HEK293T (cell line): ENCODE data around the gene ZACN.

Experiments used
- CTCF ChIA-PET: fragments of 350-600 bp; formaldehyde crosslinking; extraction: SDS; loops from one replicate; lab custom pipeline; 2021; ENCODE audit warnings: antibody characterized with exemption, inconsistent platforms; lab: Yijun Ruan, JAX
- POLR2A ChIA-PET: fragments of 350-600 bp; formaldehyde crosslinking; extraction: SDS; loops from one replicate; lab custom pipeline; 2020; ENCODE audit warnings: antibody characterized with exemption, inconsistent platforms; lab: Yijun Ruan, JAX
- DNase-seq: peaks from one replicate; pipeline ENCODE4 v3.0.0; 2012; ENCODE audit warnings: mixed read lengths; ENCODE audit errors: extremely low spot score
- ARNT ChIP-seq: fragments of 450-650 bp; IDR thresholded peaks from 2 replicates; pipeline ENCODE4 v1.6.1; 2017; ENCODE audit warnings: mild to moderate bottlenecking
- BHLHE40 ChIP-seq: fragments of 450-650 bp; IDR thresholded peaks from 2 replicates; pipeline ENCODE4 v1.6.1; 2016; ENCODE audit warnings: mild to moderate bottlenecking, moderate library complexity, borderline replicate concordance
- CTBP1 ChIP-seq: fragments of 450-650 bp; IDR thresholded peaks from 2 replicates; pipeline ENCODE4 v1.6.1; 2016; ENCODE audit warnings: borderline replicate concordance
- ELF4 ChIP-seq: fragments of 450-650 bp; IDR thresholded peaks from 2 replicates; pipeline ENCODE4 v1.6.1; 2017; ENCODE audit warnings: antibody characterized with exemption
- FOXA1 ChIP-seq: fragments of 450-650 bp; IDR thresholded peaks from 2 replicates; pipeline ENCODE4 v1.6.1; 2016; ENCODE audit warnings: mild to moderate bottlenecking
- FOXK2 ChIP-seq: fragments of 450-650 bp; IDR thresholded peaks from 2 replicates; pipeline ENCODE4 v1.6.1; 2016; ENCODE audit warnings: mild to moderate bottlenecking
- FOXM1 ChIP-seq: fragments of 450-650 bp; IDR thresholded peaks from 2 replicates; pipeline ENCODE4 v1.6.1; 2017; ENCODE audit warnings: mild to moderate bottlenecking, borderline replicate concordance
- HDGF ChIP-seq: fragments of 450-650 bp; IDR thresholded peaks from 2 replicates; pipeline ENCODE4 v1.6.1; 2017; ENCODE audit warnings: antibody characterized with exemption, borderline replicate concordance
- L3MBTL2 ChIP-seq: fragments of 450-650 bp; conservative IDR thresholded peaks from 2 replicates; pipeline ENCODE4 v1.6.1; 2016; ENCODE audit warnings: mild to moderate bottlenecking
- LEF1 ChIP-seq: fragments of 450-650 bp; IDR thresholded peaks from 2 replicates; pipeline ENCODE4 v1.6.1; 2017; ENCODE audit warnings: mild to moderate bottlenecking, borderline replicate concordance
- NFRKB ChIP-seq: fragments of 450-650 bp; IDR thresholded peaks from 2 replicates; pipeline ENCODE4 v1.6.1; 2016; ENCODE audit warnings: mild to moderate bottlenecking, moderate library complexity
- PKNOX1 ChIP-seq: fragments of 450-650 bp; IDR thresholded peaks from 2 replicates; pipeline ENCODE4 v1.6.1; 2016
- SP1 ChIP-seq: fragments of 450-650 bp; IDR thresholded peaks from 2 replicates; pipeline ENCODE4 v1.6.1; 2017
- SUZ12 ChIP-seq: fragments of 450-650 bp; IDR thresholded peaks from 2 replicates; pipeline ENCODE4 v1.6.1; 2016; ENCODE audit warnings: mild to moderate bottlenecking
- TARDBP ChIP-seq: fragments of 450-650 bp; IDR thresholded peaks from 2 replicates; pipeline ENCODE4 v1.6.1; 2016
- ZNF384 ChIP-seq: fragments of 450-650 bp; IDR thresholded peaks from 2 replicates; pipeline ENCODE4 v1.6.1; 2016

ZACN gene

GRCh38 chr17:76078860-76079534, at the start of gene ZACN:
Gene ZACN, plus strand, starts transcription at chr17:76079182. Its CDS starts 83 bp downstream, at chr17:76079265.
- TF ChIP-seq LEF1, result 0 out of 2 replicates have a peak, but pooled peaks have one; percentile 31
- no peak for TF ChIP-seq TARDBP
- POLR2A ChIA-PET, result interaction anchor here (0.7 kb wide), 1 partner anchor 11 kb away, joined by 3 read pairs; no protein-coding TSS in a partner anchor
- CTCF ChIA-PET, result no interaction called here
- no peak for DNase-seq

GRCh38 chr17:76032073-76032779, 46.8 kb upstream of the ZACN start:
- POLR2A ChIA-PET, result no interaction called here
- no peak for DNase-seq
- TF ChIP-seq PKNOX1, result no peak
- no peak for TF ChIP-seq SUZ12
- TF ChIP-seq BHLHE40, result no peak
- no peak for TF ChIP-seq FOXK2
- TF ChIP-seq ZNF384, result no peak
- no peak for TF ChIP-seq FOXA1
- TF ChIP-seq SP1, result no peak
- no peak for TF ChIP-seq HDGF
- no peak for TF ChIP-seq LEF1
- no peak for TF ChIP-seq ELF4
- TF ChIP-seq CTBP1, result no peak
- no peak for TF ChIP-seq ARNT
- no peak for TF ChIP-seq FOXM1
- TF ChIP-seq L3MBTL2, result no peak
- no peak for TF ChIP-seq TARDBP
- TF ChIP-seq NFRKB, result no peak
- CTCF ChIA-PET, result interaction anchor here (0.8 kb wide), 1 partner anchor 12 kb away, joined by 4 read pairs; no protein-coding TSS in a partner anchor

GRCh38 chr17:76032780-76033108, 46.2 kb upstream of the ZACN start:
- no peak for DNase-seq
- POLR2A ChIA-PET, result no interaction called here
- CTCF ChIA-PET, result interaction anchor here (0.8 kb wide), 1 partner anchor 13 kb away, joined by 4 read pairs; no protein-coding TSS in a partner anchor
- TF ChIP-seq HDGF, result no peak
- TF ChIP-seq ELF4, result no peak
- no peak for TF ChIP-seq SP1
- TF ChIP-seq ZNF384, result no peak
- no peak for TF ChIP-seq L3MBTL2
- TF ChIP-seq TARDBP, result no peak
- no peak for TF ChIP-seq CTBP1
- TF ChIP-seq FOXA1, result no peak
- no peak for TF ChIP-seq FOXM1
- no peak for TF ChIP-seq ARNT
- no peak for TF ChIP-seq FOXK2

- TF ChIP-seq FOXM1 (no peak), LEF1 (no peak), HDGF (no peak), ELF4 (no peak), NFRKB (no peak), BHLHE40 (no peak), FOXK2 (no peak)
- ChIA-PET POLR2A (interaction anchor here (0.7 to 1.0 kb wide), 2 partner anchors 13 to 79 kb away, joined by 3 read pairs; no protein-coding TSS in a partner anchor), CTCF (interaction anchor here (0.8 to 1.0 kb wide), 2 partner anchors 13 to 19 kb away, joined by 4 read pairs; no protein-coding TSS in a partner anchor)
- no peak for DNase-seq
Observed at GRCh38 chr17:76033139-76033538, 45.8 kb upstream of the ZACN start.

- ChIA-PET CTCF (interaction anchor here (0.7 kb wide), 1 partner anchor 20 kb away, joined by 3 read pairs; no protein-coding TSS in a partner anchor), POLR2A (interaction anchor here (0.6 kb wide), 1 partner anchor 975 kb away, joined by 3 read pairs; no protein-coding TSS in a partner anchor)
- DNase-seq, result no peak
- TF ChIP-seq TARDBP (no peak), ZNF384 (no peak), SP1 (no peak), FOXA1 (no peak), FOXK2 (no peak), SUZ12 (no peak), PKNOX1 (no peak)
Observed at GRCh38 chr17:76034428-76035350, 44.3 kb upstream of the ZACN start.

GRCh38 chr17:76036497-76037261, 42.3 kb upstream of the ZACN start:
- ChIA-PET CTCF (interaction anchor here (1.5 kb wide), 1 partner anchor 23 kb away, joined by 6 read pairs; no protein-coding TSS in a partner anchor), POLR2A (no interaction called here)
- TF ChIP-seq LEF1 (no peak), HDGF (no peak), FOXM1 (no peak), ZNF384 (no peak), ELF4 (no peak), L3MBTL2 (no peak), PKNOX1 (no peak), TARDBP (no peak), CTBP1 (no peak), NFRKB (no peak), FOXK2 (no peak), SUZ12 (no peak), ARNT (no peak), BHLHE40 (no peak), FOXA1 (no peak), SP1 (no peak)
- no peak for DNase-seq
